HepG2 (cell line): ENCODE results near the gene GGCT. TPM values are rescaled to one million over a fixed set of nuclear protein-coding genes. Genes with fewer than 3 reads are reported as not detected.

Experiments used
- CCDC6 ChIP-seq: sonication (generic); formaldehyde crosslinking; IDR thresholded peaks from 2 replicates; pipeline ENCODE4 v1.8.1; 2022; ENCODE audit warnings: mild to moderate bottlenecking, missing genetic modification reagents, moderate library complexity
- CEBPB ChIP-seq: IDR thresholded peaks from 2 replicates; pipeline ENCODE4 v1.6.1; 2011; ENCODE audit warnings: low read depth, low read length, improper control_type of control experiment, borderline replicate concordance
- EED ChIP-seq: sonication (generic); formaldehyde crosslinking; IDR thresholded peaks from 2 replicates; pipeline ENCODE4 v1.5.0; 2020; ENCODE audit warnings: mild to moderate bottlenecking, missing genetic modification reagents
- ESRRA ChIP-seq: sonication (generic); formaldehyde crosslinking; IDR thresholded peaks from 2 replicates; pipeline ENCODE4 v1.5.1; 2020; ENCODE audit warnings: mild to moderate bottlenecking, low read depth, missing genetic modification reagents
- FOXO1 ChIP-seq: sonication (generic); formaldehyde crosslinking; IDR thresholded peaks from 2 replicates; pipeline ENCODE4 v1.4.0; 2020; ENCODE audit warnings: missing genetic modification reagents
- MIXL1 ChIP-seq: IDR thresholded peaks from 2 replicates; pipeline ENCODE4 v1.6.1; 2016
- MTA3 ChIP-seq: sonication (generic); formaldehyde crosslinking; IDR thresholded peaks from 2 replicates; pipeline ENCODE4 v1.4.0; 2020; ENCODE audit warnings: missing genetic modification reagents
- TAF1 ChIP-seq: sonication (generic); formaldehyde crosslinking; IDR thresholded peaks from 2 replicates; pipeline ENCODE4 v1.4.0; 2020; ENCODE audit warnings: missing genetic modification reagents
- TCF7L2 ChIP-seq: IDR thresholded peaks from 2 replicates; pipeline ENCODE4 v1.6.1; 2011; ENCODE audit warnings: mild to moderate bottlenecking, low read depth, low read length, moderate library complexity
- ZMYM4 ChIP-seq: sonication (generic); formaldehyde crosslinking; IDR thresholded peaks from 2 replicates; pipeline ENCODE4 v1.8.1; 2023; ENCODE audit warnings: mild to moderate bottlenecking, missing genetic modification reagents
- ZNF326 ChIP-seq: sonication (generic); formaldehyde crosslinking; IDR thresholded peaks from 2 replicates; pipeline ENCODE4 v1.4.0; 2020; ENCODE audit warnings: missing genetic modification reagents, borderline replicate concordance
- ZNF530 ChIP-seq: sonication (generic); formaldehyde crosslinking; IDR thresholded peaks from 2 replicates; pipeline ENCODE4 v1.5.0; 2020; ENCODE audit warnings: low read depth, mild to moderate bottlenecking, missing genetic modification reagents
- ZNF570 ChIP-seq: sonication (generic); formaldehyde crosslinking; IDR thresholded peaks from 2 replicates; pipeline ENCODE4 v1.4.0; 2020; ENCODE audit warnings: mild to moderate bottlenecking, missing genetic modification reagents, borderline replicate concordance
- ZNF761 ChIP-seq: sonication (generic); formaldehyde crosslinking; conservative IDR thresholded peaks from 2 replicates; pipeline ENCODE4 v1.4.0; 2020; ENCODE audit warnings: mild to moderate bottlenecking, missing genetic modification reagents
- ZNF879 ChIP-seq: sonication (generic); formaldehyde crosslinking; IDR thresholded peaks from 2 replicates; pipeline ENCODE4 v1.8.1; 2023; ENCODE audit warnings: missing genetic modification reagents
- polyA plus RNA-seq, 8 experiments: library from polyadenylated mRNA; depleted of rRNA in 3 of 8; stranded (reverse) in 7 of 8; unstranded in 1 of 8; fragments of >200 nt; fragmentation: Illumina TruSeq in 4 of 8; extraction: Trizol in 4 of 8; gene quantifications; 2 replicates each; pipeline versions ENCODE4 v1.2.1 to v1.2.3, GENCODE V29; 2011 to 2016; ENCODE audit warnings: low read depth in 4 of 8, missing spikeins in 1 of 8, mixed read lengths in 1 of 8; ENCODE audit not compliant: insufficient read depth in 1 of 8
- total RNA-seq, 5 experiments: library from RNA; depleted of rRNA; stranded (reverse); fragments of >200 nt; fragmentation: Illumina TruSeq; extraction: Trizol; gene quantifications; 2 replicates each; pipeline ENCODE4 v1.2.3, GENCODE V29; 2016; ENCODE audit warnings: low read depth in 1 of 5
- TF ChIP-seq, protein P1 (sequence below): sonication (generic); formaldehyde crosslinking; IDR thresholded peaks from 2 replicates; pipeline ENCODE4 v1.4.0; 2020; ENCODE audit warnings: missing genetic modification reagents
- TF ChIP-seq, protein P2 (sequence below): sonication (generic); formaldehyde crosslinking; IDR thresholded peaks from 2 replicates; pipeline ENCODE4 v1.8.0; 2022; ENCODE audit warnings: mild to moderate bottlenecking, missing genetic modification reagents; ENCODE audit not compliant: insufficient replicate concordance
- TF ChIP-seq, protein P3 (sequence below): sonication (generic); formaldehyde crosslinking; IDR thresholded peaks from 2 replicates; pipeline ENCODE4 v1.5.0; 2020; ENCODE audit warnings: mild to moderate bottlenecking, missing genetic modification reagents, borderline replicate concordance
- TF ChIP-seq, protein P4 (sequence below): sonication (generic); formaldehyde crosslinking; IDR thresholded peaks from 2 replicates; pipeline ENCODE4 v1.8.0; 2022; ENCODE audit warnings: low read depth, missing genetic modification reagents

The GGCT gene
- total and polyA plus RNA-seq, 2 of the 13 experiments (the other 11 are each of a cell fraction or from before 2014, with no cell fraction given): 19.5 to 78.3 TPM

DNA sequence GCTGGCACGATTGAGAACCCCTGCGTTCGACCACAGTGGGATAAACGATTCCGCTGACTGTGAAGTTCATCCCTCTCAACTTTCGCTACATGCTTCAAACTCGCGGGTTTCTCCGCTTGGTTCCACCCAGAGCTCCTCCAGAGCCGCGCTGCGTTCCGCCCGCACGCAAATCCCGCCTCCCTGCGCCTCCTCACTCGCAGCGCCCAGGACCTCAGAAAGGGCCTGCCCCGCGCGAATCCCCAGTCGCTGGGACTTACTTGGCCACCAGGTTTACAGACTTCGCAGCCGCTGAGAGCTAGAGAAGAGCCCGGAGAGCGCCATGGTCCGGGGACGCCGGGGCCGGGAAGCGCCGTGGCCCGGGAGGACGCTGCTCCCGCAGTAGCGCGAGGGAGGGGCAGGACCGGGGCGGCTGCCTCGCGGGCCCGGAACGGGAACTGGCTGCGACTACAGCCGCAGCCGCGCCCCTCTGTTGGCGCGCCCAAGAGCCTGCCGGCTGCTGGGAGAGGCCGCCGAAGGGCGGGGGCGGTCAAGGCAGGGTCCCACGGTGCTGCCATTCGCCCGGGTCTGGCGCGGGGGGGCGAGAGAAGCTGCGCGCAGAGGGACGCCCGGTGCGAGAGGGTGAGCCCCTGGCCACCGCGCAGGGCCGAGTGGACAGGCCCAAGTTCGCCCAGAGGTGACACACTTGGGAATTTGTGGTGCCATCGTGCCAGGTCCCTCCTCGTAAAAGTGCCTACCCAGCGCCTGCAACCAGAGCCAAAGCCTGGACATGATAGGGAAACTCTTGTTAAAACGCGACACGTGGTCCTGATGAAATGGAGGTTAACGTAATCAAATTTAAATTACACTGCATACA is 26.1 kb downstream of the GGCT start, which contains the start of gene NOD1 (continued):
- TF ChIP-seq, protein P1, sequence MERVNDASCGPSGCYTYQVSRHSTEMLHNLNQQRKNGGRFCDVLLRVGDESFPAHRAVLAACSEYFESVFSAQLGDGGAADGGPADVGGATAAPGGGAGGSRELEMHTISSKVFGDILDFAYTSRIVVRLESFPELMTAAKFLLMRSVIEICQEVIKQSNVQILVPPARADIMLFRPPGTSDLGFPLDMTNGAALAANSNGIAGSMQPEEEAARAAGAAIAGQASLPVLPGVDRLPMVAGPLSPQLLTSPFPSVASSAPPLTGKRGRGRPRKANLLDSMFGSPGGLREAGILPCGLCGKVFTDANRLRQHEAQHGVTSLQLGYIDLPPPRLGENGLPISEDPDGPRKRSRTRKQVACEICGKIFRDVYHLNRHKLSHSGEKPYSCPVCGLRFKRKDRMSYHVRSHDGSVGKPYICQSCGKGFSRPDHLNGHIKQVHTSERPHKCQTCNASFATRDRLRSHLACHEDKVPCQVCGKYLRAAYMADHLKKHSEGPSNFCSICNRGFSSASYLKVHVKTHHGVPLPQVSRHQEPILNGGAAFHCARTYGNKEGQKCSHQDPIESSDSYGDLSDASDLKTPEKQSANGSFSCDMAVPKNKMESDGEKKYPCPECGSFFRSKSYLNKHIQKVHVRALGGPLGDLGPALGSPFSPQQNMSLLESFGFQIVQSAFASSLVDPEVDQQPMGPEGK (CRISPR knock-in tag): peak; percentile 86
- TF ChIP-seq EED (no peak), ZNF326 (no peak), TAF1 (CRISPR knock-in tag) (peak; percentile 61), FOXO1 (no peak), CCDC6 (peak; percentile 23; the same call in 1 of the 2 replicates), ZNF879 (CRISPR knock-in tag) (0 out of 2 replicates have a peak, but pooled peaks have one; percentile 43), ZNF761 (CRISPR knock-in tag) (0 out of 2 replicates have a peak, but pooled peaks have one; percentile 51), ESRRA (CRISPR knock-in tag) (0 out of 2 replicates have a peak, but pooled peaks have one; percentile 34), MTA3 (CRISPR knock-in tag) (no peak), MIXL1 (no peak), ZMYM4 (CRISPR knock-in tag) (no peak; the same call in 1 of the 2 replicates), ZNF570 (CRISPR knock-in tag) (no peak), TCF7L2 (no peak), CEBPB (no peak), ZNF530 (CRISPR knock-in tag) (no peak)
- TF ChIP-seq, protein P2, sequence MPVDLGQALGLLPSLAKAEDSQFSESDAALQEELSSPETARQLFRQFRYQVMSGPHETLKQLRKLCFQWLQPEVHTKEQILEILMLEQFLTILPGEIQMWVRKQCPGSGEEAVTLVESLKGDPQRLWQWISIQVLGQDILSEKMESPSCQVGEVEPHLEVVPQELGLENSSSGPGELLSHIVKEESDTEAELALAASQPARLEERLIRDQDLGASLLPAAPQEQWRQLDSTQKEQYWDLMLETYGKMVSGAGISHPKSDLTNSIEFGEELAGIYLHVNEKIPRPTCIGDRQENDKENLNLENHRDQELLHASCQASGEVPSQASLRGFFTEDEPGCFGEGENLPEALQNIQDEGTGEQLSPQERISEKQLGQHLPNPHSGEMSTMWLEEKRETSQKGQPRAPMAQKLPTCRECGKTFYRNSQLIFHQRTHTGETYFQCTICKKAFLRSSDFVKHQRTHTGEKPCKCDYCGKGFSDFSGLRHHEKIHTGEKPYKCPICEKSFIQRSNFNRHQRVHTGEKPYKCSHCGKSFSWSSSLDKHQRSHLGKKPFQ (CRISPR knock-in tag): no peak
- TF ChIP-seq, protein P3, sequence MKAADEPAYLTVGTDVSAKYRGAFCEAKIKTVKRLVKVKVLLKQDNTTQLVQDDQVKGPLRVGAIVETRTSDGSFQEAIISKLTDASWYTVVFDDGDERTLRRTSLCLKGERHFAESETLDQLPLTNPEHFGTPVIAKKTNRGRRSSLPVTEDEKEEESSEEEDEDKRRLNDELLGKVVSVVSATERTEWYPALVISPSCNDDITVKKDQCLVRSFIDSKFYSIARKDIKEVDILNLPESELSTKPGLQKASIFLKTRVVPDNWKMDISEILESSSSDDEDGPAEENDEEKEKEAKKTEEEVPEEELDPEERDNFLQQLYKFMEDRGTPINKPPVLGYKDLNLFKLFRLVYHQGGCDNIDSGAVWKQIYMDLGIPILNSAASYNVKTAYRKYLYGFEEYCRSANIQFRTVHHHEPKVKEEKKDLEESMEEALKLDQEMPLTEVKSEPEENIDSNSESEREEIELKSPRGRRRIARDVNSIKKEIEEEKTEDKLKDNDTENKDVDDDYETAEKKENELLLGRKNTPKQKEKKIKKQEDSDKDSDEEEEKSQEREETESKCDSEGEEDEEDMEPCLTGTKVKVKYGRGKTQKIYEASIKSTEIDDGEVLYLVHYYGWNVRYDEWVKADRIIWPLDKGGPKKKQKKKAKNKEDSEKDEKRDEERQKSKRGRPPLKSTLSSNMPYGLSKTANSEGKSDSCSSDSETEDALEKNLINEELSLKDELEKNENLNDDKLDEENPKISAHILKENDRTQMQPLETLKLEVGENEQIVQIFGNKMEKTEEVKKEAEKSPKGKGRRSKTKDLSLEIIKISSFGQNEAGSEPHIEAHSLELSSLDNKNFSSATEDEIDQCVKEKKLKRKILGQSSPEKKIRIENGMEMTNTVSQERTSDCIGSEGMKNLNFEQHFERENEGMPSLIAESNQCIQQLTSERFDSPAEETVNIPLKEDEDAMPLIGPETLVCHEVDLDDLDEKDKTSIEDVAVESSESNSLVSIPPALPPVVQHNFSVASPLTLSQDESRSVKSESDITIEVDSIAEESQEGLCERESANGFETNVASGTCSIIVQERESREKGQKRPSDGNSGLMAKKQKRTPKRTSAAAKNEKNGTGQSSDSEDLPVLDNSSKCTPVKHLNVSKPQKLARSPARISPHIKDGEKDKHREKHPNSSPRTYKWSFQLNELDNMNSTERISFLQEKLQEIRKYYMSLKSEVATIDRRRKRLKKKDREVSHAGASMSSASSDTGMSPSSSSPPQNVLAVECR: peak; percentile 59; the same call in 1 of the 2 replicates
- TF ChIP-seq, protein P4, sequence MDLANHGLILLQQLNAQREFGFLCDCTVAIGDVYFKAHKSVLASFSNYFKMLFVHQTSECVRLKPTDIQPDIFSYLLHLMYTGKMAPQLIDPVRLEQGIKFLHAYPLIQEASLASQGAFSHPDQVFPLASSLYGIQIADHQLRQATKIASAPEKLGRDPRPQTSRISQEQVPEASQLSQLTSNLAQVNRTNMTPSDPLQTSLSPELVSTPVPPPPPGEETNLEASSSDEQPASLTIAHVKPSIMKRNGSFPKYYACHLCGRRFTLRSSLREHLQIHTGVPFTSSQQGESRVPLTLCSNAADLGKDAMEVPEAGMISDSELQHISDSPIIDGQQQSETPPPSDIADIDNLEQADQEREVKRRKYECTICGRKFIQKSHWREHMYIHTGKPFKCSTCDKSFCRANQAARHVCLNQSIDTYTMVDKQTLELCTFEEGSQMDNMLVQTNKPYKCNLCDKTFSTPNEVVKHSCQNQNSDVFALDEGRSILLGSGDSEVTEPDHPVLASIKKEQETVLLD: peak; percentile 75; the same call in 1 of the 2 replicates
